Measurements from ENCODE around the gene SBNO1.

The SBNO1 gene

DNA sequence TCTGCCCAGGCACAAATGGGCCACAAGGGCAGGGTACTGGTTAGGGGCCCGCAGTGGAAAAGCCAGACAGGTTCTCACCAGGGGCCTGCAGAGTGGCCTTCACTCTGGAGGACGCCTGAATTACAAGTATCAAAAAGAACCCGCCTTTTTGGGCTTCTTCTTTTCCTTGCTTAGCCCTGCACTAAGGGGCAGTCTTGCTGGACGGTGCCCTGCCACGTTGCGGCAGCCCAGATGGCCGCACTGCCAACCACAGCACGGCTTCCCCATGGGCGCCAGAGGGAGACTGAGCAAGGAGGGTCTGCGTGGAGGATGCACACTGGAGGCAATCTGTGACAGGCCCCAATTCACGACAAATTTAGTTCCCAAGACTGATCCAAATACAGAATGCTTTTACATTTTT, 74.7 kb downstream of the SBNO1 start:
- Histone ChIP-seq H3K9me3 (ENCODE audit: control insufficient read depth in 2 of 2, low read length in 2 of 2) (no peaks in the 10 kb centered on the region), H3K4me1 (ENCODE audit: control insufficient read depth, insufficient read depth, low read length) (no peaks in the 10 kb centered on the region), H3K4me3 (ENCODE audit: low read length in 2 of 2) (no peak overlapping the region), H3K27ac (ENCODE audit: low read length) (no peak overlapping the region), H3K36me3 (ENCODE audit: control insufficient read depth in 2 of 2, insufficient read depth in 2 of 2, low read length in 2 of 2) (peaks cover 17 to 27% of the 10 kb centered on the region in 2 donors), H3K9ac (ENCODE audit: low read length in 2 of 2) (no peak overlapping the region), H3K27me3 (ENCODE audit: control insufficient read depth in 1 of 2, insufficient read depth in 2 of 2, low read length in 2 of 2) (no peaks in the 10 kb centered on the region)

DNA sequence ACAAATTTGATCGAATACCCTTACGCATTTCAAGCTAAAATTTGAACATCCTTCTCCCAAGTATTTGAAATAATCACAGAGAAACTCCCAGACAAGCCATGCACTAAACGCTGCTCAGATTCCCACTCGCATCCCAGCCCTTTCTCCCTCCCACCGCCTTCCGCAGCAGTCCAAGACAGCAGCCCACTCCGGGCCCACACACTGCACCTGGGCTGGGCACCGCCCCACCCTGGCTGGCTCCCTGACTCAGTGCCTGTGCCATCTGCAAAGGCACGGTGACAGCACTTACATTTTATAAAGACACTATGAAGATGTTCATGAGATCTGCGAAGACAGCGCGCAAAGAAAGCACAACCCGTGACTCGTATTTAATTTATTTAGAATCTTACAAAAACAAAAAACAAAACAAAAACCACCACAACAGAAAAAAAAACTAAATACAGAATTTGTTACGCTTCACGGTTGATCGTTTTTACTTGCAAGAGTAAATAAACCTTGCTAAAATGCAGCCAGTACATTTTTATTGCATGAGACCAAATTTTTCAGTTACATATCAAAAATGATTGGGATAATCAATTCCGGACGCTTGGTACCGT, 75.8 kb downstream of the SBNO1 start:
- Histone ChIP-seq H3K4me1 (ENCODE audit: control insufficient read depth, insufficient read depth, low read length) (no peaks in the 10 kb centered on the region), H3K27ac (ENCODE audit: low read length) (no peak overlapping the region), H3K9ac (ENCODE audit: low read length in 2 of 2) (no peak overlapping the region), H3K4me3 (ENCODE audit: low read length in 2 of 2) (no peak overlapping the region), H3K27me3 (ENCODE audit: control insufficient read depth in 1 of 2, insufficient read depth in 2 of 2, low read length in 2 of 2) (no peaks in the 10 kb centered on the region), H3K9me3 (ENCODE audit: control insufficient read depth in 2 of 2, low read length in 2 of 2) (no peaks in the 10 kb centered on the region), H3K36me3 (ENCODE audit: control insufficient read depth in 2 of 2, insufficient read depth in 2 of 2, low read length in 2 of 2) (peaks cover 15 to 26% of the 10 kb centered on the region in 2 donors)

DNA sequence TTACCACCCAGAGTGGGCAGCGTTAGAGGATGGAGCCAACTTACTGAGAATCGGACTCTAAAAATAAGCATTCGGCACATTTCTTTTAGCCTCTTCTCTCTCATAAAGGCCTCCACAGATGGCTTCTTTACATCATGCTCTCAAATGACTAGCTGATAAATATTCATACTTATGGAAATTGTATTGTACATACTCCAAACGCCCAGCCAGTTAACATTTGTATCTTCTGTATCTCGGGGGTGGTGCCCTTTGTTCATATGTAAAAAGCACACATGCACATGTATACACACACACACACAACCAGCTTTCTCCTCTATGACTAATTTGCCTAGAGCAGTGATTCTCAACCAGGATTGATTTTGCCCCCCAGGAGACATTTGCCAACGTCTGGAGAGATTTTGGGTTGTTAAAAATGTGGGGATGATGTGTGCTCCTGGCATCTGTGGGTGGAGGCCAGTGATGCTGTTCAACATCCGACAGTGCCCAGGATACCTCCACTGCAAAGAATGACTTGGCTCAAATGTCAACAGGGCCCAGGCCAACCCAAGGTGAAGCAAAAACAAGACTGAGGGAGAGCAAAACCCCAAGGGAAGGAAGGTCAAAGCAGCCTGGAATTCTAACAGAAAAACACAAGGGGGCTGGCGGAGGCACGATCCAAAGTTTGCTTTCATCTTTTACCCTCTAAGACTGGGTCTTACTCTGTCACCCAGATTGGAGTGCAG, 77.8 kb downstream of the SBNO1 start:
- H3K27ac ChIP-seq (ENCODE audit: low read length) = no peak overlapping the region
- H3K4me3 ChIP-seq (ENCODE audit: low read length in 2 of 2) = no peak overlapping the region
- H3K36me3 ChIP-seq (ENCODE audit: control insufficient read depth in 2 of 2, insufficient read depth in 2 of 2, low read length in 2 of 2) = peaks cover 7 to 8% of the 10 kb centered on the region in 2 donors
- no peaks in the 10 kb centered on the region for H3K27me3 ChIP-seq (ENCODE audit: control insufficient read depth in 1 of 2, insufficient read depth in 2 of 2, low read length in 2 of 2)
- H3K9me3 ChIP-seq (ENCODE audit: control insufficient read depth in 2 of 2, low read length in 2 of 2) = no peaks in the 10 kb centered on the region
- H3K9ac ChIP-seq (ENCODE audit: low read length in 2 of 2) = no peak overlapping the region
- H3K4me1 ChIP-seq (ENCODE audit: control insufficient read depth, insufficient read depth, low read length) = no peaks in the 10 kb centered on the region

DNA sequence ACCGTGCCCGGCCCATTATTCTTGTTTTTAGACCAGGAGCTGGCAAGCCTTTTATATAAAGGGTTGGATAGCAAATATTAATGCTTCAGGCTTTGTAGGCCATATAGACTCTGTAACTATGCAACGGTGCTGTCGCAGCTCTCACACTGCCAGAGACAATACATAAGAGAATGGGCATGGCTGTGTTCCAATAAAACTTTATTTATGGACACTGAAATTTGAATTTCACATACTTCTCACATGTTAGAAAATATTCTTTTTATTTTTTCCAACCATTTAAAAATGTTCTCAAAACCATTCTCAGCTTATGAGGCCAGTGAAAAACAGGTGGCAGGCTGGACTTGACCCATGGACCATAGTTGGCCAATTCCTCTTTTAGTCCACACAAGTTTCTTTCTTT, 80.0 kb downstream of the SBNO1 start:
- Histone ChIP-seq H3K27ac (ENCODE audit: low read length) (no peak overlapping the region), H3K9ac (ENCODE audit: low read length in 2 of 2) (no peak overlapping the region)

DNA sequence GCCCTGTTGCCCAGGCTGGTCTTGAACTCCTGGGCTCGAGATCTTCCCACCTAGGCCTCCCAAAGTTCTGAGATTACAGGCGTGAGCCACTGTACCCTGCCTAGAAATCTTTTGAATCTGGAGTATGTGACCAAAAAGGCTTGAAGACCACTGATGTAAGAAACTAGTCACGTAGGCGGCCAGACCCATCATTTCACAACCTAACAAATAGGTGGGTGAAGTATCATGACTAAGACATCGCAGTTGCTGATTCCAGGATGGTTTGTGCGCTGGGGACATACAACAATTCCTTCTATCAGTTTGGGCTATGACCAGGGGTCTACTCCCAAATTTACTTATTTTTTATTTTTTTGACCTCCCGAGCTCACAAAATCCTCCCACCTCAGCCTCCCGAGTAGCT, 81.2 kb downstream of the SBNO1 start:
- H3K9me3 ChIP-seq (ENCODE audit: control insufficient read depth in 2 of 2, low read length in 2 of 2) = no peaks in the 10 kb centered on the region
- no peak overlapping the region for H3K4me3 ChIP-seq (ENCODE audit: low read length in 2 of 2)

More for the DNA sequence above, 80.0 kb downstream of the SBNO1 start:
- H3K4me3 ChIP-seq (ENCODE audit: low read length in 2 of 2) = no peak overlapping the region
- H3K4me1 ChIP-seq (ENCODE audit: control insufficient read depth, insufficient read depth, low read length) = no peaks in the 10 kb centered on the region
- H3K36me3 ChIP-seq (ENCODE audit: control insufficient read depth in 2 of 2, insufficient read depth in 2 of 2, low read length in 2 of 2) = peaks cover 3 to 6% of the 10 kb centered on the region in 2 donors
- H3K9me3 ChIP-seq (ENCODE audit: control insufficient read depth in 2 of 2, low read length in 2 of 2) = no peaks in the 10 kb centered on the region
- no peaks in the 10 kb centered on the region for H3K27me3 ChIP-seq (ENCODE audit: control insufficient read depth in 1 of 2, insufficient read depth in 2 of 2, low read length in 2 of 2)

DNA sequence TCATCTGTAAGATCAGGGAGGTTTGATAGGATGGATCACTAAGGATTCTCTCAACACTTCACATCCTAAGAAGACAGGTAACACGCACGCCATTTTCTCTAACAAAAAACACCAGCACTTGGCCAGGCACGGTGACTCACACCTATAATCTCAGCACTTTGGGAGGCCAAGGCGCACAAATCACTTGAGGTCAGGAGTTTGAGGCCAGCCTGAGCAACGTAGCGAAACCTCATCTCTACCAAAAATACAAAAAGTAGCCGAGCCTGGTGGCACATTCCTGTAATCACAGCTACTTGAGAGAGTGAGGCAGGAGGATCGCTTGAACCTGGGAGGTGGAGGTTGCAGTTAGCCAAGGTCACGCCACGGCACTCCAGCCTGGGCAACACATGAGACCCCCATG, 82.5 kb downstream of the SBNO1 start:
- H3K27ac ChIP-seq (ENCODE audit: low read length) = no peak overlapping the region
- H3K36me3 ChIP-seq (ENCODE audit: control insufficient read depth in 2 of 2, insufficient read depth in 2 of 2, low read length in 2 of 2) = no peaks in the 10 kb centered on the region
- H3K4me3 ChIP-seq (ENCODE audit: low read length in 2 of 2) = no peak overlapping the region
- no peaks in the 10 kb centered on the region for H3K4me1 ChIP-seq (ENCODE audit: control insufficient read depth, insufficient read depth, low read length)
- H3K9ac ChIP-seq (ENCODE audit: low read length in 2 of 2) = no peak overlapping the region
- H3K27me3 ChIP-seq (ENCODE audit: control insufficient read depth in 1 of 2, insufficient read depth in 2 of 2, low read length in 2 of 2) = no peaks in the 10 kb centered on the region
- no peaks in the 10 kb centered on the region for H3K9me3 ChIP-seq (ENCODE audit: control insufficient read depth in 2 of 2, low read length in 2 of 2)

More for the DNA sequence above, 81.2 kb downstream of the SBNO1 start:
- Histone ChIP-seq H3K36me3 (ENCODE audit: control insufficient read depth in 2 of 2, insufficient read depth in 2 of 2, low read length in 2 of 2) (no peaks in the 10 kb centered on the region), H3K4me1 (ENCODE audit: control insufficient read depth, insufficient read depth, low read length) (no peaks in the 10 kb centered on the region), H3K27me3 (ENCODE audit: control insufficient read depth in 1 of 2, insufficient read depth in 2 of 2, low read length in 2 of 2) (no peaks in the 10 kb centered on the region), H3K27ac (ENCODE audit: low read length) (no peak overlapping the region), H3K9ac (ENCODE audit: low read length in 2 of 2) (no peak overlapping the region)

DNA sequence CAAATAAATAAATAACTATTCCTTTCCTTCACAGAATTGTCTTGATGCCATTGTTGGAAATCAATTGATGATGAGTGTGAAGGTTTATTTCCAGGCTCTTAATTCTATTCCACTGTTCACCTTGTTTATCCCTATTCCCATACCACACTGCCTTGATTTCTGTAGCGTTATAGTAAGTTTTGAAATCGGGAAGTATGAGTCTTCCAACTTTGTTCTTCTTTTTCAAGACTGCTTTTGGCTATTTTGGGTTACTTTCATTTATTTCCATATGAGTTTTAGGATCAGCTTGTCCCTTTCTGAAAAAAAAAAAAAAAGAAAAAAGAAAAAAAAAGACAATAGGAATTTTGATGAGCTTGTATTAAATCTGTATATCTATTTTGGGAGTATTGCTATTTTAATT, 83.7 kb downstream of the SBNO1 start:
- H3K4me3 ChIP-seq (ENCODE audit: low read length in 2 of 2) = no peak overlapping the region
- H3K36me3 ChIP-seq (ENCODE audit: control insufficient read depth in 2 of 2, insufficient read depth in 2 of 2, low read length in 2 of 2) = no peaks in the 10 kb centered on the region
- no peaks in the 10 kb centered on the region for H3K4me1 ChIP-seq (ENCODE audit: control insufficient read depth, insufficient read depth, low read length)
- no peak overlapping the region for H3K27ac ChIP-seq (ENCODE audit: low read length)
- H3K27me3 ChIP-seq (ENCODE audit: control insufficient read depth in 1 of 2, insufficient read depth in 2 of 2, low read length in 2 of 2) = no peaks in the 10 kb centered on the region
- H3K9me3 ChIP-seq (ENCODE audit: control insufficient read depth in 2 of 2, low read length in 2 of 2) = no peaks in the 10 kb centered on the region
- no peak overlapping the region for H3K9ac ChIP-seq (ENCODE audit: low read length in 2 of 2)

DNA sequence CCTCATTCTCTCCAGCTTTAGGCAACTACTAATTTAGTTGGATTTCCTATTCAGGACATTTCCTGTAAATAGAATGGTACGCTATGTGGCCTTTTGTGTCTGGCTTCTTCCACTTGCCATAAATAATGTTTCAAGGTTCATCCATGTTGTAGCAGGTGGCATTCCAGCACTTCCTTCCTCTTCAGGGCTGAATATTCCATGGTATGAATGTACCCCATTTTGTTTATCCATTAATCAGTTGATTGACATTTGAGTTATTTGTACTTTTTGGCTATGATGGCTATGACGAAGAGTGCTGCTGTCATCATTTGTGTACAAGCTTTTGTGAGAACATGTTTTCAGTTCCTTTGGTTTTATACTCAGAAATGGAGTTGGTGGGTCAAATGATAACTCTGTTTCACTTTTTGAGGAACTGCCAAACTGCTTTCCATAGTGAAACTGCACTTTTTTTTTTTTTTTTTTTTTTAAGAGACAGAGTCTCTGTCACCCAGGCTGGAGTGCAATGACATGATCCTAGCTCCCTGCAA, 86.5 kb downstream of the SBNO1 start:
- Histone ChIP-seq H3K9ac (ENCODE audit: low read length in 2 of 2) (no peak overlapping the region), H3K27me3 (ENCODE audit: control insufficient read depth in 1 of 2, insufficient read depth in 2 of 2, low read length in 2 of 2) (no peaks in the 10 kb centered on the region), H3K4me1 (ENCODE audit: control insufficient read depth, insufficient read depth, low read length) (no peaks in the 10 kb centered on the region), H3K27ac (ENCODE audit: low read length) (no peak overlapping the region), H3K4me3 (ENCODE audit: low read length in 2 of 2) (no peak overlapping the region), H3K36me3 (ENCODE audit: control insufficient read depth in 2 of 2, insufficient read depth in 2 of 2, low read length in 2 of 2) (no peaks in the 10 kb centered on the region), H3K9me3 (ENCODE audit: control insufficient read depth in 2 of 2, low read length in 2 of 2) (no peaks in the 10 kb centered on the region)

DNA sequence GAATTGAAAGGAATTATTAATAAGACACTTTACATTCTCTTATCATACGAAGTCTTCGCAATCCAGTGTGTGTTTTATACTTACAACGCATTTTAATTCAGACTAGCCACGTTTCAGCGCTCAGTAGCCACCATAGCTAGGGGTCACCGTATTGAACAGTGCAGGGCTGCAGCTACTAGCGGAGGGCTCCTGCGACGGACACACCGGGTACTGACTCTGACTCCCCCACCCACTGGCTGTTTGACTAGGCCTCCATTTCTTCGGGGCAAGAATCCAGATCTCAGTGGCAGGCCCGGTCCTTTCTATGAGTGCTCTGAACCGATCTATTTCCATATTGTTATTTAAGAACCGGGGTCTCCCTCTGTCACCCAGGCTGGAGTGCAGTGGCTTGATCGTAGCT, 91.5 kb downstream of the SBNO1 start:
- Histone ChIP-seq H3K9me3 (ENCODE audit: control insufficient read depth in 2 of 2, low read length in 2 of 2) (no peaks in the 10 kb centered on the region), H3K36me3 (ENCODE audit: control insufficient read depth in 2 of 2, insufficient read depth in 2 of 2, low read length in 2 of 2) (no peaks in the 10 kb centered on the region), H3K27me3 (ENCODE audit: control insufficient read depth in 1 of 2, insufficient read depth in 2 of 2, low read length in 2 of 2) (no peaks in the 10 kb centered on the region), H3K4me1 (ENCODE audit: control insufficient read depth, insufficient read depth, low read length) (peaks cover 28% of the 10 kb centered on the region), H3K27ac (ENCODE audit: low read length) (no peak overlapping the region), H3K4me3 (ENCODE audit: low read length in 2 of 2) (no peak overlapping the region), H3K9ac (ENCODE audit: low read length in 2 of 2) (no peak overlapping the region)

DNA sequence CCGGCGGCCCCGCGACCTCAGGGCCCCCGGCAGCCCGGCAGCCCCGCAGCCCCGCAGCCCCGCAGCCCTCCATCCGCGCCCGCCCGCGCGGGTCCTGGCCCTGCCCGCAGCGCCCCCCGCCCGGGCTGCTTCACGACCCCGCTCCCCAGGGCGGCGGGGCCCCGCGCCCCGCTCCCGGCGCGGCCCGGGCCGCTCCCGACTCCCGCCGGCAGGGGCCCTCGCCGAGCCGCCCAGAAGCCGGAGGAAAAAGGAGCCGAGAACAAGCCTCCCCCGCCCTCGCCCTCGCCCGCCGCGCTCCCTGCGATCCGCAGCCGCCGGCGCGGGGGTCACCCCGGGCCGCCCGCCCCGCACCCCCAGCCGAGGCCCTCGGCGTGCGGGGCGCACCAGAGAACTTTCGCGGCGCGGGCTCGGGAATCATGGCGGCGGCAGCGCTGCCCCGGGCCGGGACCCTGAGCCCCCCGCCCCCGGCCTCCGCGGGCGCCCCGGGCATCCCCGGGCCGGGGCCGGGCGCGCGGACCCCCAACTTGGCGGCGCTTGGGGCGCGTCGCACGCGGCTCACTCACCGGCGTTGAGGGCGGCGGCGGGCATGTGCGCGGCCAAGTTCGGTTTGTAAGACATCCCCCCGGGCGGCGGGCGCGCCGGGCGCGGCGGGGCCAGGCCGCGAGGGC, 93.5 kb downstream of the SBNO1 start:
- H3K4me1 ChIP-seq (ENCODE audit: control insufficient read depth, insufficient read depth, low read length) = peaks cover 28% of the 10 kb centered on the region
- H3K9me3 ChIP-seq (ENCODE audit: control insufficient read depth in 2 of 2, low read length in 2 of 2) = no peaks in the 10 kb centered on the region
- H3K9ac ChIP-seq (ENCODE audit: low read length in 2 of 2) = peak overlapping the region in 1 of 2 donors; percentile 68
- H3K27ac ChIP-seq (ENCODE audit: low read length) = no peak overlapping the region
- peaks cover 0 to 5% of the 10 kb centered on the region in 2 donors for H3K36me3 ChIP-seq (ENCODE audit: control insufficient read depth in 2 of 2, insufficient read depth in 2 of 2, low read length in 2 of 2)
- no peaks in the 10 kb centered on the region for H3K27me3 ChIP-seq (ENCODE audit: control insufficient read depth in 1 of 2, insufficient read depth in 2 of 2, low read length in 2 of 2)
- H3K4me3 ChIP-seq (ENCODE audit: low read length in 2 of 2) = peak overlapping the region; percentile 78 to 88
